ENCODE results near the gene CAPN12.
"Not testable (repeated sequence)": the region's sequence is repeated elsewhere in the genome, so short reads cannot be mapped to it uniquely, and the experiment has no call there.

CAPN12 gene

DNA sequence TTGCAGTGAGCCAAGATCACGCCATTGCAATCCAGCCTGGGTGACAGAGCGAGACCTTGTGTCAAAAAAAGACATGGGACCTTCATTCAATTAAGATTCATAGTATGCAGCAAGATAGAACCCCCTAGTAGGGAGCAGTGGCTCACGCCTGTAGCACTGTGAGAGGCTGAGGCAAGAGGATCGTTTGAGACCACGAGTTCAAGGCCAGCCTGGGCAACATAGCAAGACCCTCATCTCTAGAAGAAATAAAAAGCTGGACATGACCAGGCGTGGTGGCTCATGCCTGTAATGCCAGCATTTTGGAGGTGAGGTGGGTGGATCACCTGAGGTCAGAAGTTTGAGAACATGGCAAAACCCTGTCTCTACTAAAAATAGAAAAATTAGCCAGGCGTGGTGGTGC lies 36.2 kb upstream of the CAPN12 start:
- TF ChIP-seq, protein P1, sequence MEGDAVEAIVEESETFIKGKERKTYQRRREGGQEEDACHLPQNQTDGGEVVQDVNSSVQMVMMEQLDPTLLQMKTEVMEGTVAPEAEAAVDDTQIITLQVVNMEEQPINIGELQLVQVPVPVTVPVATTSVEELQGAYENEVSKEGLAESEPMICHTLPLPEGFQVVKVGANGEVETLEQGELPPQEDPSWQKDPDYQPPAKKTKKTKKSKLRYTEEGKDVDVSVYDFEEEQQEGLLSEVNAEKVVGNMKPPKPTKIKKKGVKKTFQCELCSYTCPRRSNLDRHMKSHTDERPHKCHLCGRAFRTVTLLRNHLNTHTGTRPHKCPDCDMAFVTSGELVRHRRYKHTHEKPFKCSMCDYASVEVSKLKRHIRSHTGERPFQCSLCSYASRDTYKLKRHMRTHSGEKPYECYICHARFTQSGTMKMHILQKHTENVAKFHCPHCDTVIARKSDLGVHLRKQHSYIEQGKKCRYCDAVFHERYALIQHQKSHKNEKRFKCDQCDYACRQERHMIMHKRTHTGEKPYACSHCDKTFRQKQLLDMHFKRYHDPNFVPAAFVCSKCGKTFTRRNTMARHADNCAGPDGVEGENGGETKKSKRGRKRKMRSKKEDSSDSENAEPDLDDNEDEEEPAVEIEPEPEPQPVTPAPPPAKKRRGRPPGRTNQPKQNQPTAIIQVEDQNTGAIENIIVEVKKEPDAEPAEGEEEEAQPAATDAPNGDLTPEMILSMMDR (IDR thresholded peaks at IDR 0.05; ENCODE audit: borderline replicate concordance, control extremely low read depth, extremely low read depth, insufficient read depth, missing control alignments) = no peak
- no peak for DNase-seq (ENCODE audit: low spot score)
- in situ Hi-C loops (cut with MboI; ENCODE audit: low sequenced_read_pairs, unreplicated experiment) = no loop called here

DNA sequence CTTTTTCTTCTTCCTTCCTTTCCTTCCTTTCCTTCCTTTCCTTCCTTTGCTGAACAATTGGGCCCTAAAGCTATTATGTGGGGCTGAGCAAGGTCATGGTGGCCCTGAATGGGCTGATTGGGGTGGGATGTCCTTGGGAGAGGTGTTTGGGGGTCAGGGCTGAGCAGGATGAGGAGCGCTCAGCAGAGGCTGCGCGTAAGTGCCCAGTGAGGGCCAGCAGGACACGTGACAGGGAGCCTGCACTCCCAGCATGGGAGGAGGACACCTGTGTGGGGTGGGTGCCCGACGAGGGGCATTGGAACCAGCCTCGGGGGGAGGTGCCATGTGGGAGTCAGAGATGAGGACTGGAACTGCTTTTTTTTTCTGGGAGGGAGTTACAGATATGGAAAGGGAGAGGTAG lies 34.5 kb upstream of the CAPN12 start:
- in situ Hi-C loops (cut with MboI; ENCODE audit: low sequenced_read_pairs, unreplicated experiment) = no loop called here
- DNase-seq (ENCODE audit: low spot score) = no peak
- TF ChIP-seq, protein P1 (IDR thresholded peaks at IDR 0.05; ENCODE audit: borderline replicate concordance, control extremely low read depth, extremely low read depth, insufficient read depth, missing control alignments) = no peak

DNA sequence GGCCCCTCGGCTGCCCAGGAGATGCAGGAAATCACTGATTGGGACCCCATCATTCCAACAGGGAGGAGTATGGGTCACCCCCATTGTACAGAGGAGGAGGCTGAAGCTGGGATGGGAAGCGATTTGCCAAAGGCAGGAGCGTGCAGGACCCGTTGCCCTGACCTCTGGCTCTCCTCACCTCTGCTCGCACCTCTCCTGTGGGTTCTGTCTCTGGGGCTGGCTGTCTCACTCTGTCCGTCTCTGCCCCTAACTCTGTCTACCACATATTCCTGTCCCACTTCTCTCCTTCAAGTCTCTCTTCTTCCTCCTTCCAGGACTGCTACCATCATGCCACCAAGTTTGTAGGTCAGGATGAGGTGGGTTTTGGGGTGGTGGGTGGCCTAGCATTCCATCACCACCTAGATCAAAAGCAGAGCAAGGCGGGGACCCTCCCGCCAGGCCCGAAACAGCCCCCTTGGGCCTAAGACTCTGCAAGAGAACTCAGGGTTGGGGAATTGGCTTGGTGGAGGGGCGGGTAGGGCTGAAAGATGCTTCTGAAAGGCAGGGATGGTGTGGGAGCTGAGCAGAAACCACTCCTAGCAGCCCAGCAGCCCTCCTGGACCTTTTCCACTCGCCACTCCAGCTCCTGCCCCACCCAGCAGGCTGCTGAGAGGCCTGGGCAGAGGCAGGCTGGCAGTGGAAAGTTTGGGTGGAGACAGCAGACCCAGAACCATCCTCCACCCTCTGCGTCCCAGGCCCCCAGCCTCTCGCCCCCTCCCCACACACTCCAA lies 30.1 kb upstream of the CAPN12 start:
- no peak for DNase-seq (ENCODE audit: low spot score)
- in situ Hi-C loops (cut with MboI; ENCODE audit: low sequenced_read_pairs, unreplicated experiment) = no loop called here
- TF ChIP-seq, protein P1 (IDR thresholded peaks at IDR 0.05; ENCODE audit: borderline replicate concordance, control extremely low read depth, extremely low read depth, insufficient read depth, missing control alignments) = no peak

GRCh38 chr19:38773469-38774177 lies 29.3 kb upstream of the CAPN12 start, which contains the start of gene LGALS7:
TSS of gene LGALS7 (minus strand) at chr19:38773517. CDS start at chr19:38773492, 25 bp downstream.
- TF ChIP-seq, protein P1 (IDR thresholded peaks at IDR 0.05; ENCODE audit: borderline replicate concordance, control extremely low read depth, extremely low read depth, insufficient read depth, missing control alignments) = no peak
- no peak for DNase-seq (ENCODE audit: low spot score)
- in situ Hi-C loops (cut with MboI; ENCODE audit: low sequenced_read_pairs, unreplicated experiment) = no loop called here

DNA sequence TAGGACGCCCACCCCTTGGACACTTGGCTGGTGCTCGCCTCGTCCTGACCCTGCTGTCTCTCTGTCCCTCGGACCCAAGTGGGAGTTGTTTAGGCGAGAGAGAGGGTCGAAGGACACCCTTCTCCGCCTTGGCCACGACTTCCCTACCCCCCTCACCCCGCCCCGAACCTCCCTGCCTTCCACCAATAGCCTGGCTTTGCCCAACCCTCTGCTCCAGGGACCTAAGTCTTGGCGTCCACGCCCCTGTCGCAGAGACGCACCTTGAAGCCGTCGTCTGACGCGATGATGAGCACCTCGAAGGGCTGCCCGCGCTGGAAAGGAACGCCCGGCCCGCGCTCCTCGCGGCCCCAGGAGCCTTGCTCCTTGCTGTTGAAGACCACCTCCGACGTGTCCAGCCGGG lies 27.3 kb upstream of the CAPN12 start:
- DNase-seq (ENCODE audit: low spot score); in situ Hi-C loops (cut with MboI; ENCODE audit: low sequenced_read_pairs, unreplicated experiment): not testable (repeated sequence)

GRCh38 chr19:38770949-38771275 lies 26.6 kb upstream of the CAPN12 start:
- DNase-seq (ENCODE audit: low spot score); in situ Hi-C loops (cut with MboI; ENCODE audit: low sequenced_read_pairs, unreplicated experiment): not testable (repeated sequence)

DNA sequence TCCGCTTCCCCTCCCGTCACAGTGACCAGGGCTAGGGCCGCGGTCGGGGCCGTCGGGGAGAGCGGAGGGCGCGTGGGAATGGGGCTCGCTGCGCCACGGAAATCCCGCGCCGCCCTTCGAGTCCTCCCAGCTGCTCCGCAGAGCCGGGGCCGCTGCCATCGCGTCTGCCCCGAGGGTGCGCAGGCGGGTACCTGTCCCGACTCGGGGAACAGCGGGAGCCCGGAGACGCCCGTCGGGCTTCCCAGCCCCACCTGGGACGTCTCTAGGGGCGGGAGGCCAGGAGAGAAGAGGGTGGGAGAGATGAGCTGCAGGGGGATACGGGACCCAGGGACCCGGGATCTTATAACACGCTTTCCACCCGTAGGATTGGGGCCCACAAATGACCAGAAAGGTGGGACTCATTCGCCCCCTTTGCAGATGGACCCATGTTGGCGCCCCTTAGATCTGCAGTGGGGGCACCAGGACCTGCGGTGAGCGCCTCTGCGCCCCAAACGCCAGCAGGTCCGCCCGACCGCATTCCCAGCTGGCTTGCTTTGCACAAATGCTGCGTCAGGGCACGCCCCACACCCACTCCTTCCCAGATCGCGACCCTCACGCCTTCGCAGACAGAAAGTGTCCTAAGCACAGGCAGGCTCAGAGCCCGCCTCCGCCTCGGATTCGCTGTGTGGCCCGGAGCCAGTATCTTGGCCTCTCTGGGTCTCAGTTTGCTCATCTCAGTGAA lies 26.1 kb upstream of the CAPN12 start:
- in situ Hi-C loops (cut with MboI; ENCODE audit: low sequenced_read_pairs, unreplicated experiment); DNase-seq (ENCODE audit: low spot score): not testable (repeated sequence)

- TF ChIP-seq, protein P1 (IDR thresholded peaks at IDR 0.05; ENCODE audit: borderline replicate concordance, control extremely low read depth, extremely low read depth, insufficient read depth, missing control alignments) = peak; percentile 67
- peak; percentile 91 for DNase-seq (ENCODE audit: low spot score)
- in situ Hi-C loops (cut with MboI; ENCODE audit: low sequenced_read_pairs, unreplicated experiment) = no loop called here
These were observed 25.4 kb upstream of the CAPN12 start for GRCh38 chr19:38769635-38770211.
